ENCODE results near the gene RRP15.

DNA sequence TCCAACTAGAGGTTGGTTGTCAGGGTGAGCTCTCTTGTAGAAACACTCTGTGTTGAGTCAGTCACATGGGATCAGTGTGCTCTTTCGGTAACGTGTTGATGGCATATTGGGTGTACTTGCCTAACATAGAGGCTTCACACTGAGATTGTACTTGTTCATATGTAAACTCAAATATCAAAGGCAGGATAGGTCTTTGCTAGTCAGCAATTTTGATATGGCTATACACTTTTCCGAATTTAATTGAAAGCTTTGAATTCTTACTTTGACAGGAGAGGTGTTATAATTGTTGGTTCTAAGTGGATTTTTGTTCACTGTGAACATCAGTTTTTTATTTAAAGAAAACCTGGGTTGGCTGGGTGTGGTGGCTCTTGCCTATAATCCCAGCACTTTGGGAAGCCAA, 43.7 kb downstream of the RRP15 start:
- TF ChIP-seq CREB1 (CRISPR knock-in tag; IDR thresholded peaks at IDR 0.05; ENCODE audit: low read depth): no peak
- no peak for TF ChIP-seq EZH2 (IDR thresholded peaks at IDR 0.05; ENCODE audit: low read depth, unreplicated experiment)
- no peak for TF ChIP-seq CTCF (conservative IDR thresholded peaks at IDR 0.05; ENCODE audit: low read depth in 2 of 2)
- TF ChIP-seq POLR2AphosphoS5 (IDR thresholded peaks at IDR 0.05; ENCODE audit: low read depth): no peak
- TF ChIP-seq EZH2phosphoT487 (IDR thresholded peaks at IDR 0.05; ENCODE audit: unreplicated experiment): no peak
- TF ChIP-seq ZNF331 (CRISPR knock-in tag; IDR thresholded peaks at IDR 0.05; ENCODE audit: low read depth): no peak
